Omental fat pad (tissue), 4 donors: Measurements from ENCODE around the gene CEP128. TPM values are rescaled to one million over a fixed set of nuclear protein-coding genes. Genes with fewer than 3 reads are reported as not detected.

Experiments used
- ATAC-seq: fragments of 150-250 bp; one replicate; pipeline ENCODE4 v1.9.1; 2016; ENCODE audit warnings: mild to moderate bottlenecking, moderate library complexity; ENCODE audit not compliant: low FRiP score
- DNase-seq: peaks from one replicate; pipeline ENCODE4 v3.0.0-alpha.2; 2019; ENCODE audit warnings: low spot score
- total RNA-seq, 4 donors: library from RNA; depleted of rRNA; stranded (reverse); fragments of >200 nt; gene quantifications; one replicate each; pipeline ENCODE4 v1.1.0, GENCODE V29; 2016
- TF ChIP-seq, protein P1 (sequence below), 3 donors: fragments of 450-650 bp; IDR thresholded peaks; one replicate each; pipeline ENCODE4 v1.5.1; 2016 to 2017; ENCODE audit warnings: antibody characterized with exemption in 3 of 3, mild to moderate bottlenecking in 3 of 3, moderate library complexity in 2 of 3

Gene CEP128
- total RNA-seq, 4 donors from 2014 or later = 3.5 to 13.1 (median 4.6) TPM

DNA sequence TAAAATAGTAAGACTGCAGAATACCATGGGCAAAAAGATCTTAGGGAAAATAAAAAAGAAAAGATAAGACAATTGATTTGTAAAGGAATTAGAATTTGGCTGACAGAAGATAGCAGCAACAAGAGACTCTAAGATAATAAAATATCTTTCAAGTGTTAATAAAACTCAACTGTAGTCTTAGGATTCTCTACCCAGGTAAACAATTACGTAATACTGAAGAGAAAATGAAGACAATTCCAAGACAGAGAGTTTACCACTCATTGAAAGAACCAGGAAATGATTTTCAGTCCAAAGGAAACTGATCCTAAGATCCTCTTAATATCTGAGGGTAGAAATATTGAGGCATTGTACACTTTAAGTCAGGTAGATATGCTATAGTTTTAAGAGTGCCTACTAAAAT, 321.1 kb downstream of the CEP128 start:
- ATAC-seq = no peak
- TF ChIP-seq, protein P1, sequence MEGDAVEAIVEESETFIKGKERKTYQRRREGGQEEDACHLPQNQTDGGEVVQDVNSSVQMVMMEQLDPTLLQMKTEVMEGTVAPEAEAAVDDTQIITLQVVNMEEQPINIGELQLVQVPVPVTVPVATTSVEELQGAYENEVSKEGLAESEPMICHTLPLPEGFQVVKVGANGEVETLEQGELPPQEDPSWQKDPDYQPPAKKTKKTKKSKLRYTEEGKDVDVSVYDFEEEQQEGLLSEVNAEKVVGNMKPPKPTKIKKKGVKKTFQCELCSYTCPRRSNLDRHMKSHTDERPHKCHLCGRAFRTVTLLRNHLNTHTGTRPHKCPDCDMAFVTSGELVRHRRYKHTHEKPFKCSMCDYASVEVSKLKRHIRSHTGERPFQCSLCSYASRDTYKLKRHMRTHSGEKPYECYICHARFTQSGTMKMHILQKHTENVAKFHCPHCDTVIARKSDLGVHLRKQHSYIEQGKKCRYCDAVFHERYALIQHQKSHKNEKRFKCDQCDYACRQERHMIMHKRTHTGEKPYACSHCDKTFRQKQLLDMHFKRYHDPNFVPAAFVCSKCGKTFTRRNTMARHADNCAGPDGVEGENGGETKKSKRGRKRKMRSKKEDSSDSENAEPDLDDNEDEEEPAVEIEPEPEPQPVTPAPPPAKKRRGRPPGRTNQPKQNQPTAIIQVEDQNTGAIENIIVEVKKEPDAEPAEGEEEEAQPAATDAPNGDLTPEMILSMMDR (IDR thresholded peaks at IDR 0.05) = no peak
- no peak for DNase-seq

DNA sequence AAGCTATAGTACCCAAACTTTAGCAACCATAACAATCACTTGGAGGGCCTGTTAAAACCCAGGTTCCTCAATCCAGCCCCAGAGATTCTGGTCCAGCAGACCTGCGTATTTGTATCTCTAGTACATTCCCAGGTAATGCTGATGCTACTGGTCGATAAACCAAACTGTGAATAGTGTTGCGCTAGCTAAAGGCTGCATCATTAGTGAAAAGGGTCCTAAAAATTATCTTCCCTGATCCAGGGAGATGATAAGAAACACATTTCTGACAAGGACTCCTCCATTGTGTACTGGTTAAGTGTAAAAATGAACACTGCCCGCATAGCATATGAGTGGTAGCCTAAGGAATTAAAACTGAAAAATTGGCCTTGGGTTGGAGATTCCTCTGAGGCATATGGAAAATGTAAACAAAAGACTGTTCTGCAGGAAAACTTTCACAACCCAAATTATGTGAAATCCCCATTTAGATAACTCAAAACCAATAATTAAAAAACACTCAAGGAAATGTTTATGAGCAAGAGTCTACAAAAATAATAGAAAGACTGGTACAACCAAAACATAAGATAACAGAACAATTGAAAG, 322.7 kb downstream of the CEP128 start:
- TF ChIP-seq, protein P1 (IDR thresholded peaks at IDR 0.05) = no peak
- DNase-seq (no peak), ATAC-seq (no peak)

DNA sequence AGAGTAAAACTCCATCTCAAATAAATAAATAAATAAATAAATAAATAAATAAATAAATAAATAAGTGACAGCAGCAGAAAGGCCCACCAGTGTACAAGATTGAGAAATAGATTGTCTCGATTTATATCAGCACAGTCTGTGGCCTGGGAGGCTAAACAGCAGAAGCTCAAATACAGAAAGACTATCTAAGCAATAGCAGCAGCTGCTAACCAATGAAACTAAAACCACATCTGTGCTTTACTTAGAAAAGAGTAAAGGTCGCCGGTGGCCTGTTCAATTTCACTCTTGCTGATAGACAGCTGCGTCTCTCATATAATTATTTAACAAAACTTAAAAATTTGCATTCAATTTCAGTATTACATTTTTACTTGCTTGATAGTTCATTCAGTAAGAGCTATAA, 325.7 kb downstream of the CEP128 start:
- TF ChIP-seq, protein P1 (IDR thresholded peaks at IDR 0.05) = no peak
- no peak for DNase-seq
- no peak for ATAC-seq

DNA sequence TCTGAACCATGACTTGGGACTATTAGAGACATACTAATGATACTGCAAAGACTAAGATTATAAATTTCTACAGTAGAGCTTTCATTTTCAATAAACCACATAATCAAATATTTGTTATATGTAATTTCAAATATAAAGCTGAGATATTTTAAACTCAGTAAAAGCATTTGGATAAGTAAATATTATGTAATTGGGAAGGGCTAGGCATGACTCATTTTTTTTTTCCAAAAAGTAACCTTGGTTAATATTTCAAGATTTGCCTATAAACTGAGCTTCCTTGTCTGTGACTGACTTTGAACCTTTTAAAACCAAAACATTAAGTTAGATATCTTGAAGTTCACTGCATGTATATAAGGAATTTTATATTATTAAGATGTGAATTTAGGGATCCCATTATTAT, 332.5 kb downstream of the CEP128 start:
- ATAC-seq (no peak), DNase-seq (no peak)
- TF ChIP-seq, protein P1 (IDR thresholded peaks at IDR 0.05) = no peak

DNA sequence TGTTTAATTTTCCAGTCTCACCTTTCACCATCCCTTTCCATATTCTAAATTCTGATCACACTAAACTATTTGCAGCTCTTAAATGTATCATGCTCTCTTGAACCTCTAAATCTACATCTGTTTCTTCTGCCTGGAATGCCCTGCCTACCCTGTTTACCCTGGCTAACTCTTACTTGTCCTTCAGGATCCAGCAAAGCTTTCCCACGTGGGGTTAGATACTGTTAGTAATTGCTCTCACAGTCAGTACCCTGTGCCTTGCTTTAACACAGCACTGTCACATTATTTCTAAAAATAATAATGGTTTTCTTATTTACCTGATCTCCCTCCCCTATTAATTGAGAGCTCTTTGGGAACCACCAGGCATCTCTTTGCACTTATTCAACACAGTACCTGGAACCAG, 333.0 kb downstream of the CEP128 start:
- TF ChIP-seq, protein P1 (IDR thresholded peaks at IDR 0.05) = no peak
- DNase-seq (no peak), ATAC-seq (no peak)

DNA sequence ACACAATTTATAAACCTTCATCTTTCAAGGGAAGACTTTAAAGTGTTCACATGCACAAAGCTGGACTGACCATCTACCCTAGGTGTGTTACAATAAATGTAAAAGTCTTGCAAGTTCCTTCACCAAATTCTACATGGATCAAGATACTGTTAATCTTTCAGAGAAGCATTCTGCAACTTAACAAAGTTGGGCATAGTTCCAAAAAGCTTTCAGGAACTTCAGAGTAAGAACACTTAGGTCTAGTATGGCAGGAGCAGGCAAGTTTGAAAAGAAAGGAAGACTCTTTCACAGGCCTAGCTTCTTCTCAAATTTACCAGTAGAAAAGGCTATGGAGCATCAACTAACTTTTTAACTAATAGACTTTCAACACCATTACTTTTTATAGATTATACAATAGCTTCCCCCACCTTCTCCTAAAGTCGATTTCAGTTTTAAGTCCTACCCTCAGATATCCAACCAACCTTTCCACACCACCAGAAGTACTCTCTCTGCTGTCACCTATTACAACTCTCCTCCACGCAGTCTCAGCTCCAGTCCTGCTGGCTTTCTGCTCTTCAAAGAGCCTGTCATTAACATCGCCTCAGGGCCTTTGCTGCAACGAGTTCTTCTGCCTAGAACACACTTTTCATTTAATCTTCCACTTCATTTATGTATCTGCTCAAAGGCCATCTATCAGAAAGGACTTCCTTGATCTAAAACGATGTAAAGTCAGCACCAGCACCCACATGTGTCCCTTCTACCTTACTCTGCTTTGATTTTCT, 333.9 kb downstream of the CEP128 start:
- TF ChIP-seq, protein P1 (IDR thresholded peaks at IDR 0.05) = no peak
- no peak for ATAC-seq
- no peak for DNase-seq

DNA sequence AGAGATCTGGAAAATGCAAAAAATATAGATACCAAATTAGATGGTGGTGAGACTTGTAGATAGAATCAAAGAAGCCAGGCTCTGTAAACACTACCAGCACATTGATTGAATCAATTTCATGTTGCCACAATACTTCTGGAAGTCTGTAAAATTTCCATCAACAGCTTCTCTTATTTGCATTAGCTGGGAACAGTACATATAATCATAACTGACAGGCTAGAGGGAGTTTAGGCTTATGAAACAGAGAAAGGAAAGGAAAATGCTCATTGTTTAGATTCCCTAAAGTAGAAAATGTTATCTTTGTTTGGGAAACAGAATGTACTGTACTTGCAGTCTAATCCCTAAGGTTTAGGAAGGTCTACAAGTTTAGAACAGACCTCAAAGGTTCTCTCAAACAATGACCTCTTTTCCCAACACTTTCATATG, 335.2 kb downstream of the CEP128 start:
- TF ChIP-seq, protein P1 (IDR thresholded peaks at IDR 0.05) = no peak
- DNase-seq (no peak), ATAC-seq (no peak)
